HG03571 (cell line): ENCODE results near the gene GALNTL6.
"Not testable (repeated sequence)": the region's sequence is repeated elsewhere in the genome, so short reads cannot be mapped to it uniquely, and the experiment has no call there.

ENCODE experiments used
- ATAC-seq: cut with Tn5 transposase; IDR thresholded peaks from one replicate; pipeline ENCODE4 v1.9.1; 2021; ENCODE audit not compliant: unreplicated experiment

The GALNTL6 gene

DNA sequence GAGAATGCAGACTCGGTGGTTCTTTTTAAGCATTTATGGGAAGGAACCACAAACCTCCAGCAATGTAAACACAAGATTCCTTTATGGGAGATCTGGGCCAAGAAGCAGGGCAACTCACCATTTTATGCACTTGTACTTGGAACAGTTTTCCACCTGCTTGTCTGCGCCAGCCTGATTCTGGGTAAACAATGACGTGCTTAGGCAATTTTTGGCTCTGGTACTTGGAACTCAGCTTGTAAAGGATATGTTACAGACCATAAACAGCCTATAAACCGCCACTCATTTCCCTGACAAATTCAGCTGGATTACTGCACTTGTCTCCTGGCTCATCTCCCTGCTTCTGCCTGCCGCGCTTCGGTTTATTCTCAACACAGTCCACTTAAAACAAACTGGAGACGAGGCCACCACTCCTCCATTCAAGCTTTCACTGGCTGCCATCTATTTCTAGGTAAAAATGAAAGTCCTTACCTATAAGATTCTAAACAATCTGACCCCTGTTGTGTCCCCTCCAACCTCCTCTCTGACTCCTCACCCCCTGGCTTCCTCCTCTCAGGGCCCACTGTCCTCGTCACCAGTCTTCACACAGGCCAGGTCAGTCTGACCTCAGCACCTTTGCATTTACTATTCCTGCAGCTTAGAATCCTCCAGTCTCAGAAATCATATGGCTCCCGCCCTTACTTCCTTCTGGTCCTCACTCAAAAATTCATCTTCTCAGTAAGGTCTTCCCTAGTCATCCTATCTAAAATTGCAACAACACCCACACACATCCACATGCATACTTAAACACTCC lies 1149.6 kb downstream of the GALNTL6 start:
- no peak for ATAC-seq

- no peak for ATAC-seq
Measured at GRCh38 chr4:172963498-172964294, 1150.5 kb downstream of the GALNTL6 start.

- not testable (repeated sequence) for ATAC-seq
Measured at GRCh38 chr4:172970189-172970588, 1157.0 kb downstream of the GALNTL6 start.

DNA sequence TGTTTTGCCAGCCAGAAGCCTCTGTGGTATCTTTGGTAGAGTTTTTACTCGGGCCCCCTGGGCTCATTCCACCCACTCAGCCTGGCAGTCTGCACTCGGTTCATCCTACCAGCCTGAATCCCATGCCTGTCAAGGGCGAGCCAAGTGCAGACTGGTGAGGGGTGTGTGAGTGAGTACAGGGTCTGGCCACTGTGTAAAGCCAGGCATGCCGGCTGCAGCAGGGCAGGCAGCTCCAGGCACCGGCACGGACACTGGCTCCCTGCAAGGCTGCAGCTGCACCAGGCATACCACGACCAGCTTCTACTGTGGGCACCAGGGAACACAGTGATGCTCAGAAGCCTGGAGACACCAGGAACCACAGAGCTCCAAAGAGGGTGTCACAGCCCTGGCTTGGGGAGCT lies 1161.4 kb downstream of the GALNTL6 start:
- ATAC-seq: no peak

DNA sequence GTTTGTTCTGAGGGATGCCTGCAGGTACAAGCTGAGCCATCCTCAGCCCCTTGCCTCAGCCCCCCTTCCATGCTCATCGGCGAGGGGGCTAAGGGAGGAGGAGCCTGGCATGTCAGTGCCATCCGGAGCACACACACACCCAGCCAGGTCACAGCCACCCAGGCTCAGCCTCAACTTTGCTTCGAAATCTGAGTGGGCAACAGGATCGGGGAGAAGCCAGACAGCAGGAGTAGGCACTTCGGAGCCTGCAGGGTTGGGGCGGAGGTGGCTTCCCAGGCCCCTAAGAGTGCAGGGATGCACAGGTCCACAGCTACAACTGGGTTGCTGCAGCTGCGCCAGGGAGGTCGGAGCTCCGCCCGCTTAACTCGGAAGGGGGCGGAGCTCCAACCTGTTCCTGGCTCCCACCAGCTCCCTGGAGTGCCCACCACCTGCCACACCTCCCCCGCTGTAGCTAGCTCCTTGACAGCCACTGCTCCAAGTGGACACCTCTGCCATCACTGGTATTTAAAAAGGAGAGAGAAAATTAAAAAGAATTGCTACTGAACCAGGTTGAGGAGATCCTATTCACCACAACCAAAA lies 1162.5 kb downstream of the GALNTL6 start:
- no peak for ATAC-seq

DNA sequence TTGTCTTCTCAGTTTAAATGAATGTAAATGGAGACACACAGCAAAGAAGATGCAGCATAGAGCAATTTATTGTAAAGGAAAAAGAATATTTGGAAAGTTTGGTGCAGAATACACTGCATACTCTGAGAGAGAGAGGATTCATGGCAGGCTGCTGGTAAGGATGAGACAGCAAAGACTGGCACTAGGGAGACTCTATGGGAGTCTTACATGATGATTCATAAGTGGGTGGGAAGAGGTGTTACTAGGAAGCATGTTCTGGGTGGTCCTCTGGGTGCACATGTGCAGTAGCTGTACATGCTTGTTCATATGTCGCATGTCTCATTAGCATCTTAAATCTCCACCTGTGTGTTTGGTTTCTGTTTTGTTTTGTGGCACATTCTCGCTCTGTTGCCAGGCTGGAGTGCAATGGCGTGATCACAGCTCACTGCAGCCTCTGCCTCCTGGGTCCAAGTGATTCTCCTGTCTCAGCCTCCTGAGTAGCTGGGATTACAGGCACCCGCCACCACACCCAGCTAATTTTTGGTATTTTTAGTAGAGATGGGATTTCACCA lies 1164.4 kb downstream of the GALNTL6 start:
- not testable (repeated sequence) for ATAC-seq

- no peak for ATAC-seq
Measured at GRCh38 chr4:172978848-172979247, 1165.6 kb downstream of the GALNTL6 start.

DNA sequence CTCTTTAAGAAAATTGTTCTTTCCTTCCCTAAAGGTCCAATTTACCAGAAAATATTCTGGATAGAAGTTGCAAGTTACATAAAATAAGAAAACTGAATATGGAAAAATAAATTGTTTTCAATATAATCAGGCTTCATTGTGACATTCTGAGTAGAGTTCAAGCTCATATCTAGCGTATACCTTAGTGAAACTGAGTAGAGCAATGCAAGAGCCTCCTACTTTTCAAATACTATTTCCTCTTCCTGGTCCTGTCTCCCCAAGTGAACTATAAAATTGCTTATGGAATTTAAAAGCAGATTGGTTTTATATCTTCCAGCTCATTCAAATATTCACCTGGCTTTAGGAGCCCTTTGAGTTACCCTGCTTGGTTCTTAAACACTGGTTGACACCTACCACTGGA lies 1166.1 kb downstream of the GALNTL6 start:
- ATAC-seq: no peak

DNA sequence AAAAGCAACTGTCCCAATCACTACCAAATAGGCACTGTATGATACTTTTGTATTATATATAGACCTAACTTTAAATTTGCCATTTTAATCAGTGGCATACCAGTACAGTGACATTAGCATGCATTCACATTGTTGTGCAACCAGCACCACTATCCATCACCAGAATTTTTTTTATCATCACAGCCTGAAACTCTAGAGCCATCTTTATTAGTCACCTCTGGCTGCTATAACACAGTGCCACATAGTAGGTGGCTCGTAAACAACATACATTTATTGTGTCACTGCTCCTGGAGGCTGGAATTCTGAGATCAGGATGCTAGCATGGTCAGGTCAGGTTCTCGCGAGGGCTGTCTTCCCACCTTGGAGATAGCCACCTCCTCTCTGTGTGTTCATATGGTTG lies 1167.0 kb downstream of the GALNTL6 start:
- no peak for ATAC-seq

DNA sequence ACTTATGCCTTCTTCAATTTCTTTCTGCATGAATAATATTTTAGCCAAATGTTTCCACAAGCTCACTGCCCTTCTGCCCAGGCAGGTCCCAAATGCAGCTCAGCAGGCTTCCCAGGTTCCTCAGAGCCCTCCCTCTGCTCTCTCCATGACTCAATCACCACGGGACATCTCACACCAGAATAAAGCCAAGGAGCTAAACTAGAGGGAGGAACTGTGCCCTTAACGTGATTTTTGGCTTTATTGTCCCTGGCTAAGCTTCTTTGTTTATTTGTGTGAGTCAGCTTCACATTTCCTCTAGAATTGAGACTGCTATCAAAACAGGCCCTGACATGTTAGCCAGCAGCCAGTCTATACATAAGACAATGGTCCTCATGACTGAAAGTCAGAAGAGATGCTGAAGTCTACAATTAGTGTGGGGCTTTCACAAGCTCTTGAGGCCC lies 1169.0 kb downstream of the GALNTL6 start:
- no peak for ATAC-seq

DNA sequence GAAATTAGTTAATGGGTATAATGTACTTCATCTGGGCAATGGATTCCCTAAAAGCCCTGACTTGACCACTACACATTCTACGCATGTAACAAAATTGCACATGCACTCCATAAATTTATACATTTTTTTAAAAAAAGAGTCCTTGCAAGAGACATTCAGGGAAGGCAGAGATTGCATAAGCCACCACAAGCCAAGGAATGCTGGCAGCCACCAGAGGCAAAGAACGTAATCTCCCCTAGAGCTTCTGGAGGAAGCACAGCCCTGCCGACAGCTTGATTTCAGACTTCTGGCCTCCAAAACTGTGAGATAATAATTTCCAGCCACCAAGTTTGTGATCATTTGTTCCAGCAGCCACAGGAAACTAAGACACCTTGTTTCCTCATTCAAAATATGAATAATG lies 1169.8 kb downstream of the GALNTL6 start:
- no peak for ATAC-seq

DNA sequence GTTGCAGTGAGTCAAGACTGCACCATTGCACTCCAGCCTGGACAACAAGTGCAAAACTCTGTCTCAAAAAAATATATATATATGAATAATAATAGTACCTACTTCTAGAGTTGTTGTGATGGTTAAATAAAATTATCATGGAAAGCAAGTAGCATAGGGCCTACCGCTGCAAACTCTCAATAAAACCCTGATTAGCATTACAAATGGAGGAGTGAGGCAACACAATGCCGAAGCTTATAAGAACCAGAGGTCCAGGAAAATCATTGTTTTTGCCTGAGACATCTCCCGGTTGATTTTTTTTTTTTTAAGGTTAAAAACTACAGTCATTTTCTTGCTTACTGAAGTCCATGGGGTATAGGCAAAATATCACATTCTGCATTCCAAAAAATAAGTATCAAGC lies 1170.4 kb downstream of the GALNTL6 start:
- ATAC-seq: no peak

DNA sequence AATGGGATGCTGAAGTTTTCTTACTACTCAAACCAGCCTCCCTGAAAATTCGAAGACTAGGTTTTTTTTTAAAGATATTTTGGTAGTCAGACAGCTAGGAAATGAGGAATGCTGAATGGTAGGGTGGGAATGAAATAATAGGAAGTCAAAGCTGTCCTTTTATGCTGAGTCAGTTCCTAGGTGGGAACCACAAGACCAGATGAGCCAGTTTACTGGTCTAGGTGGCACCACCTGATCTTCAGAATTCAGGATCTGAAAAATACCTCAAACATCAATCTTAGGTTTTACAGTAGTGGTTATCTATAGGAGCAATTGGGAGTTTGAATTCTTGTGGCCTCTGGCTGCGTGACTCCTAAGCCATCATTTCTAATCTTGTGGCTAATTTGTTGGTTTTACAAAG lies 1172.3 kb downstream of the GALNTL6 start:
- ATAC-seq: no peak

DNA sequence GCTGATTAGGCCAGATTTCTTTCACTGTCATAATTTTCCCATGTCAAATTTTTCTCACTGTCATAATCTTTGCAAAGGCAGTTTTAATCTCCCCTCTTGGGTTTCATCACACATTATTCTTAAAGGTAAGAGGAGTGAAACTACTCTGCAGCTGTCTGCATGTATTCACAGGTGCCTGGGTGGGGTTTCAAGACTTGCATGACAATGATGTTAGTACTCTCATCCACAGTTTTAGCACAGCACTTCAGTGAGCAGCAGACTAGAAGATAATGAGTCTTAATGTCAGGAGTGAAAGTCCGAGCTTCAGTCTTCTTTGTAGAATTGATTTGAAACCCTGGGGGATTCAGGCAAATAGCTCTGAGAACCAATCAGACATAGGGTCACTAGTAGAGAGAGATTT lies 1172.9 kb downstream of the GALNTL6 start:
- no peak for ATAC-seq

GRCh38 chr4:172989984-172990820 lies 1177.0 kb downstream of the GALNTL6 start:
- no peak for ATAC-seq

- ATAC-seq: no peak
Measured at GRCh38 chr4:172992648-172993378, 1179.6 kb downstream of the GALNTL6 start.

DNA sequence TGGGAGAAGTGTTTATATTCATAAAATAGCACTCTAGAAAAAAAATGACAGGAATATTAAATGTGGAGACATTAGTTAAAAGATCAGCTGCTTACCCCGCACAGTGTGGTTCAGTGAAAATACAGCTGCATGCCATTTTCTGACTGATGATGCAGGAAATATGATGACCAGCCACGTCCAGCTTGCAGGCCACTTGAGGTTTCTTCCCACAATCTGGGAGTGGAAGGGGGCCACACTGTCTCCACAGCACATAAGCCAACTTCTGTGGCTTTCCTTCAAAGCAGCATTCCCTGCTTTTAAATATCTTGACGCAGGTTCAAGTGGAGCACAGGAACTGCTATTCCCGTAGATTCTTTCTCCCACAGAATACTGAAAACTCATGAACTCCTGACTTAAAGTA lies 1182.0 kb downstream of the GALNTL6 start:
- no peak for ATAC-seq

- no peak for ATAC-seq
Measured at GRCh38 chr4:172995704-172996103, 1182.5 kb downstream of the GALNTL6 start.

DNA sequence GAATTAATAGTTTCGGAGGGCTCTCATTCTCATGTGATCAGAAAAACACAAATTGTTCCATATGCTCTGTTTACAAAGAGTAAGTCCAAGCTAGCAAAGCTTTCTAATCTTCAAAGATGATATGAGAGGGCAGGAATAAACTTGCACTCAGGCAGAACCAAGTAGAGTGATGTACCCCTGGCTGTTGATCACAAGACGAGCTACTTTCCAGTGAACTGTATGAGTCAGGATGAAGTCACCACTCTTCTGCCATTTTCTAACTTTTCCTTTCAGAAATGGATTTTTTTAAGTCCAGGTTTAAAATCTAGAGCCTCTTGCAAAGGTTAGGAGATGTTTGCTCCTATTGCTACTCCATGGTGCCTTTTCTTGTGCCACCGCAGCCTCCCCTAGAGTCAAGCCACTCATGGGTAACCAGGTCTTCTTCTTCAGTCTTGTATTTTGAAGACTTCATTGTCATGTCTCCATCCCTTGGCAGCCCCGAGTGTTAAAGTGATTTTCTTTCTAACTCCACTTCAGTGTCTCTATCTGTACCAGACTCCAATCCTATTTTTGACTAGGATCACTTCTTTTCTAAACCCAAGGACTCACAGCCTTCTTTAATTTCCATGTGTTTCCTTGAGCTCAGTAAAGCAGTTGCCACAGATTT lies 1183.5 kb downstream of the GALNTL6 start:
- ATAC-seq: no peak

DNA sequence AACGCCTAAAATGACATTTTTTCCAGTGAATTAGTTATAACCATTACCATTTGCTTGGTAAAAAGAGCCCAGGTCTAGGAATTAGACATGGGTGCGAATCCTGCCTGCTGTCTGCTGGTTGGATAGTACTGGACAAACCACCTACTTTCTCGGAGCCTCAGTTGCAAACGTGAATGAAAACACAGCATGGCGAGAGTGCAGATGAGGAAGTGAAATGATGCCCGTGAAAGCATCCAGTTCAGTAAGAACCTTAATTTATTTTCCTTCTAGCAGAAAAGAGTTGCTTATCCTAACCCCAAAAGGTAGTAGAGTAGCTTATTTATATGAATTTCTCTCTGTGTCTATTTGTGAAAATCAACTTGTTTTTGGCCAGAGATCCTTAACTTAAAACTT lies 1184.0 kb downstream of the GALNTL6 start:
- ATAC-seq: no peak
